DND-41 (cell line): ENCODE measurements around the gene SHH.

Experiments
- CTCF ChIP-seq: IDR thresholded peaks from 2 replicates; pipeline ENCODE4 v1.5.1; 2012; ENCODE audit warnings: borderline replicate concordance, low read length, moderate library complexity, mild to moderate bottlenecking; ENCODE audit not compliant: poor library complexity, severe bottlenecking; ENCODE audit errors: extremely low read depth
- EZH2 ChIP-seq: IDR thresholded peaks from 3 replicates; pipeline ENCODE4 v1.6.1; 2012; ENCODE audit warnings: borderline replicate concordance, low read depth, mild to moderate bottlenecking, moderate library complexity, low read length, inconsistent platforms; ENCODE audit not compliant: severe bottlenecking

- TF ChIP-seq CTCF (no peak), EZH2 (no peak)
These were observed 46.8 kb downstream of the SHH start for GRCh38 chr7:155765458-155765857.
